GM13976 (cell line): ENCODE measurements around the gene BCAS4.
A peak's percentile ranks its signal among the peaks of the same experiment; 100 is the strongest.

ENCODE experiments used
- DNase-seq: peaks from one replicate; pipeline ENCODE4 v3.0.0; 2012; ENCODE audit warnings: low spot score
- CTCF ChIP-seq: IDR thresholded peaks from 2 replicates; pipeline ENCODE4 v1.5.1; 2012; ENCODE audit warnings: borderline replicate concordance, mild to moderate bottlenecking; ENCODE audit not compliant: insufficient read depth; ENCODE audit errors: extremely low read depth, missing control alignments, control extremely low read depth
- in situ Hi-C: fragments of 300-500 bp; cut with MboI; formaldehyde crosslinking; loops from one replicate; pipeline ENCODE4 v1.12.0; 2022; ENCODE audit warnings: low sequenced_read_pairs, mixed read lengths, inconsistent platforms; ENCODE audit not compliant: unreplicated experiment

The BCAS4 gene

GRCh38 chr20:50911030-50911429 lies 116.2 kb downstream of the BCAS4 start:
- in situ Hi-C loops, result no loop called here
- no peak for DNase-seq
- no peak for TF ChIP-seq CTCF

GRCh38 chr20:50911716-50912115 lies 116.9 kb downstream of the BCAS4 start:
- in situ Hi-C loops, result no loop called here
- no peak for TF ChIP-seq CTCF
- DNase-seq, result peak; percentile 33

- in situ Hi-C loops, result no loop called here
- TF ChIP-seq CTCF, result no peak
- no peak for DNase-seq
Measured at GRCh38 chr20:50913690-50914375, 119.0 kb downstream of the BCAS4 start.

- no peak for DNase-seq
- in situ Hi-C loops, result no loop called here
- no peak for TF ChIP-seq CTCF
Measured at GRCh38 chr20:50915424-50915823, 120.6 kb downstream of the BCAS4 start.

GRCh38 chr20:50916257-50916656 lies 121.4 kb downstream of the BCAS4 start:
- no peak for TF ChIP-seq CTCF
- no peak for DNase-seq
- in situ Hi-C loops, result no loop called here

- no peak for DNase-seq
- in situ Hi-C loops, result no loop called here
- TF ChIP-seq CTCF, result no peak
Measured at GRCh38 chr20:50916934-50917333, 122.1 kb downstream of the BCAS4 start.
